GM19328 (cell line): ENCODE results near the gene SSR3.
"Not testable (repeated sequence)": the region's sequence is repeated elsewhere in the genome, so short reads cannot be mapped to it uniquely, and the experiment has no call there.

ENCODE experiments used
- ATAC-seq: cut with Tn5 transposase; IDR thresholded peaks from one replicate; pipeline ENCODE4 v1.9.1; 2021; ENCODE audit warnings: mild to moderate bottlenecking, moderate library complexity; ENCODE audit not compliant: unreplicated experiment

Gene SSR3

DNA sequence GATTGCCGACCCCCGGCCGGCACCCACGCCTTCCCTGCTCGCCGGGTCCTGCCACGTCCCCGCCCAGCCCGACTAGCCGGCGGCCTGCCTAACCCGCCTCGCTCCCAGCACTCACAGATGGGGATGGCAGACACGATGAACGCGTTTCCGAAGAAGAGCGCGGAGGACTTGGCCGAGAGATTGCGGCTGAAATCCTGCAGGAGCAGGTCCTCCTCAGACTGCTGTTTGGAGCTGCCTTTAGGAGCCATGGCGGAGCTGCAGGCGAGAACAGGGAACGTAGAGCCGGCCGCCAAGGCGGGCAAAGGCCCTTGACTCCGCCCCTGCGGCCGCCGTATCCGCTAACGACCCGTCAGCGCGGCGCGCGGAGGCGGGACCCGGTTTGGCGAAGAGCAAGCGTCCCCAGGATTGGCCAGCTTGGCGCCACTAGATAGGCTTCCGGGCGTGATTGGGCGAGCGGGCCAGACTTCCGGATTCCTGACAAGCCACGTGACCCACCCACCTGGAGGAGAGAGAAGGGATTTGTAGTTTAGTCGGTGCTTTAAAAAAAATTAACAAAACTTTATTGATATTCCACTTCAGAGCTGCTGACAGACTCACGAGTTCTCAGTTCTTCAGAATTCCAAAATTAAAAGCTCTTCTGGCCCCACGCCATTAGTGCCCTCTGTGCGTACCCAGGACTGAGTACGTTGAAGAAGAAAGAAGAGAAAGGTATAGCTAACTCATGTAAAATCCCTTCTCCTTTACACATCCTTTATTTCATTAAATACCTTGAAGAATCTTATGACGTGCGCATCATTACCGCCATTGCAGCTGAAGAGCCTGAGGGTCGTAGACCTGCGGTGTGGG is at the start of gene SSR3:
SSR3 (minus strand) TSS at position 276 of the 846 bp plus-strand sequence; CDS start at position 248, 28 bp downstream.
- ATAC-seq, result peak; percentile 99

DNA sequence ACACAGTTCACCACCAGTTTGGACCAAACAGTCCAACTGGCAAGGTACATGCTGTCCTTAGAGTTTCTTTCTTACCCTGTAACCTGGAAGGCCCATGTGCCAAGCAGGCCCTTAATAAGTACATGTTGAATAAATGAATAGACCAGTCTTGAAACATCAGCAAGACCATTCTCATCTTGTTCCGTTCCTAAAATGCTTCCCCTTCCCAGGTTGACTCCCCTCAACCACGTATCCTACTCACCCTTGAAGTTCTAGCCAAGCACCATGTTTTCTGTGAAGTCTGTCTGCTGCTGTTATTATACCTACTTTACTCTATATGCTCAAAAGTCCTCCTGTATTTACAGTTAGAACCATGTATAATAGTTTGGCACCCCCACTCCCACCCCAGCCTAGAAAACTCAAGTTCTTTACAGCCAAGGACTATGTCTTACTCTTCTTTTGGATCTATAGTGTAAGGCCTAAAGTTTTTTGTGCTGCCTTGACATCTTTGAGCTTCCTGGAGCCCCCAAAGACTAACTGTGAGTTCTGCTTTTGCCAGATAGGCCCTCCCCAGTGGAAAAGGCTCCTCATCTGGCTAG is 49.2 kb upstream of the SSR3 start:
- ATAC-seq, result no peak

GRCh38 chr3:156603379-156604017 is 48.6 kb upstream of the SSR3 start:
- no peak for ATAC-seq

DNA sequence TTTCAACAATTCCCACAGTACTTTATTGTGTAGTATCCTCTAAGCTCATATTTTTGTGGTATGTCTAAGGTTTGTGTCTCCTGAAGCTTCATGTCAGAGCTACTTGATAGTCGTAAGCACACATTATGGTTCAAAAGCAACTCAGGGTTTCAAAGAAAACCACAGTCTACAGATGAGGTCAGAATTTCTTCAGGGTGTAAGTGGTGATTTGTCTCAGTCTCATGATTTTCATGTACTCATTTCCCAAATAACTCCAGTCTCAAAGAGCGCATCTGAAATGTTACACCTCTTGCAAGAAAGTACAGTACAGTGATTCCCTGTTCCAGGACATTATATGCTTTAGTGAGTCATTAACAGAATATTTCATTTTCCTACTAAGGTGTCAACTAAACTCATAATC is 47.5 kb upstream of the SSR3 start:
- no peak for ATAC-seq

- ATAC-seq, result no peak
Measured at GRCh38 chr3:156601497-156601896, 46.6 kb upstream of the SSR3 start.

DNA sequence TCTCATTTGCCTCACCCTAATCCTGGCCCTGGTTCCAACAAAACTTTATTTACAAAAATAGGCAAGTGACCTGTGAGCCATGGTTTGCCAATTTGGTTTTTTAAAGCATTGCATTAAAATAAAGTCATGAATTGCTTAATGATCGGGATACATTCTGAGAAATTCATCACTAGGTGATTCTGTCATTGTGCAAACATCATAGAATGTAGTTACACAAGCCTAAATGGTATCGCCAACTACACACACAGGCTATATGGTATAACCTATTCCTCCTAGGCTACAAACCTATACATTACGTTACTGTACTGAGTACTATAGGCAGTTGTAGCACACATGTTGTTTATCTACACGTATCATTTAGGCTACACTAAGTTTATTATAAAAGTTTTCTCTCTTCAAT is 45.9 kb upstream of the SSR3 start:
- ATAC-seq, result no peak

- no peak for ATAC-seq
Measured at GRCh38 chr3:156599089-156599874, 44.4 kb upstream of the SSR3 start.

DNA sequence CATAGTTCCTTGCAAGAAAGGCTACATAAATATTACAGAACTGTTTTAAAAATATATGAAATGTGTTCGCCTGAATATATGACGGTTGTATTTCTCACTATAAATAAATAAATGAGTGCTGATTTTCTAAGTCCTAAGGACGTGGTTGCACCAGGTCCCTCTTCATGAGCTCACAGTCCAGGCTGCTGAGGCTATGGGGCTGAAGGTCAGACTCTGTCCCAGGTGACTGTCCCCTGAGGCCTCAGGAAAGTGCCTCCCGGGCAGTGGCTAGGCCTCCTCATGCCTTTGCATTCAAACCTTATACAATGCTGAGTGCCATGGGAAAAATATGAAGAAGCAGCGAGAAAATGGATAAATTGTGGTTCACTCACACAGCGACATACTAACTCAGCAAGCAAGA is 43.5 kb upstream of the SSR3 start:
- no peak for ATAC-seq

- ATAC-seq, result no peak
Measured at GRCh38 chr3:156594219-156594683, 39.3 kb upstream of the SSR3 start.

DNA sequence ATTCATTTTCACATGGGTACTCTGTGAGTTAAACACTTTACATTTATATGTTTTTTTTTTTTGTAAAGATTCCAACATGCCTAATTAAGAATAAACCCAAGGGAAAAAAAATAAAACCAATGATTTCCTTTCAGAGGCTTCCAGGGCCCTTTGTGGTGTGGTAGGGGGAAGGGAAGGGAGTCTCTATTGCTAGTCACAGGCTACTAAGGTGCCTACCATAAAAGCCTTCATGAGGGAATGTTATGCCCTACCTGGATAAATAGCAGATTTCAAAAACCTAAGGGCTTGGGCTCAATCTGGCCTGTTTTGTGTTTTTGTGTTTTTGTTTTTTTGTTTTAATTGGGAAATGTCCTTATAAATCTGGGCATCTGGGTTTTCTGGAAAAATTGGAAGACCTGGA is 38.9 kb upstream of the SSR3 start:
- no peak for ATAC-seq

DNA sequence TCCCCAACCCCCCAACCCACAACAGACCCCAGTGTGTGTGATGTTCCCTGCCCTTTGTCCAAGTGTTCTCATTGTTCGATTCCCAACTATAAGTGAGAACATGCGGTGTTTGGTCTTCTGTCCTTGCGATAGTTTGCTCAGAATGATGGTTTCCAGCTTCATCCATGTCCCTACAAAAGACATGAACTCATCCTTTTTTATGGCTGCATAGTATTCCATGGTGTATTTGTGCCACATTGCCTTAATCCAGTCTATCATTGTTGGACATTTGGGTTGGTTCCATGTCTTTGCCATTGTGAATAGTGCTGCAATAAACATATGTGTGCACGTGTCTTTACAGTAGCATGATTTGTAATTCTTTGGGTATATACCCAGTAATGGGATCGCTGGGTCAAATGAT is 34.9 kb upstream of the SSR3 start:
- not testable (repeated sequence) for ATAC-seq

DNA sequence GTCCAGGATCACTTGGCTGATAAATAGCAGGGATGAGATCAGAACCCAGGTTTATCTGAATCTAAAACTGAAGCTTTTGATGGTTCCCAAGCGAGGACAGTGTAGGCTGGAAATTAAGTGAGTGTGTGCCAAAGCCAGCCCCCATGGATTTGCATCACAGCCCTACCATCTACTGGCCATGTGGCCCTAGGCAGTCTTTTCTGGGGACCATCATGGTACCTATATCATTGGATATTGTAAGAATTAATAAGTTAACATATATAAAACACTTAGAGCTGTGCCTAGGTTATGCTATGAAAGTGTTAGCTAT is 32.8 kb upstream of the SSR3 start:
- no peak for ATAC-seq

- no peak for ATAC-seq
Measured at GRCh38 chr3:156586905-156587759, 32.2 kb upstream of the SSR3 start.

GRCh38 chr3:156583469-156583868 is 28.6 kb upstream of the SSR3 start:
- no peak for ATAC-seq

DNA sequence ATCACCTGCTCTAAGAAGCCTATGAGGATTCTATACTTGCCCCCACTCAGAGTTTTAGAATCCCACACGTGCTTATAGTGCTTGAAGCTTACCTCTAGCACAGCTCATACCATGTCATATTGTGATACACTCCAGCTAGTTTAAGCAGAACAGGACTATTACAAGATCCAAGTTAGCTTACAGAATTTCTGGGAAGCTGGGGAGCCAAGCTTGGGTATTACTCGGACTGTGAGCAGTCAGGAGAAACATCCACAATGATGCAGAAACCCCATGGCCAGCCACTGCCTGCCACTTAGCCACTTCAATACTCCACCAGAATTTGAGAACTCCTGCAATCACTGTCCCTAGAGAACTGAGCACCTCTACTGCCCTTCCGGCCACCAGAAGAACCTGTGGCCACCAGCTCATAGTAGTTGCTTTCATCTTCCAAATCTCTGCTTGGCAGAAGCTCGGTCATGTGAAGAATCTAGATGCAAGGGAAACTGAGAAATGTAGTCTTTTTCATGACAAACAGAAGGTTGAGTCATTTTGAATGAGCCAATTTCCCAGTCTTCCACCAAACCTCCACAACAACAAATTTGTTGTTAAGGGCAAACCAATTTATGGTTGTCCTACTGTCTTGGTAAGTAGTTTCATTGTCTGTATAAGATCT is 27.7 kb upstream of the SSR3 start:
- no peak for ATAC-seq

- ATAC-seq, result no peak
Measured at GRCh38 chr3:156581954-156582353, 27.0 kb upstream of the SSR3 start.

DNA sequence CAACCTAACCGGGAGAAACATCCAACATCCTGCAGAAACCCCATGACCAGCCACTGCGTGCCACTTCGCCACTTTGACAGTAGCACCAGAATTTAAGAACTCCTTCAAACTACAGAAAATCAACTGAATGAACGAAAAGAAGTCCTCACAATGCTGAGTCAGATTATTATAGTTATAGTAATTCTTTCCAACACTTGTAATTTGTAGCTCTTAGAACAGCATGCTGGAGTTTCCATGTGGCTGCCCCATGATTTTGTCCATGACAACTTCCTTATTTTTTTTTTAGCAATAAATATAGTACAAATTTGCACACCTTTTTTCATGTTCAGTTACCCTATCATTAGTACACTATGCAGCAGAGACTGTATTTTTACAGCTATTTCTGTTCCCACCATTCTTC is 26.1 kb upstream of the SSR3 start:
- ATAC-seq, result no peak

- ATAC-seq, result no peak
Measured at GRCh38 chr3:156579427-156579851, 24.5 kb upstream of the SSR3 start.

DNA sequence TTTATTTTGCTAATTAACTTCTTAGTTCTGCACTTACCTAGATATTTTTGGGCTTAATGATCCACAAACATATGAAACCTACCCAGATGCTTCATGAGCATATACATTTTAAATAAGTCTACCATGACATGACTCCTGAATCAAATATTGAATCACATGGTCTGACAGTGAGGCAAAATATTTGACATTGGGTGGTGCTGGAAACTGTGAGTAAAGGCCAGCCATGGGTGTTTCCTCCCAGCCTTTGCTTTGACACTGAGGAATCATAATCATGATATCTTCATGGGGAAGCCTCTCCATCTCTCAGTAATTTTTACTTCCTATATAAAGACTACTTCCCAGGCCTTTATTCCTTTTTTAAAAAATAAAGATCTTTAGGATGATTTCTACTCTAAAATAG is 22.8 kb upstream of the SSR3 start:
- no peak for ATAC-seq
